HEK293 (cell line): ENCODE measurements around the gene RTN4IP1.

ENCODE experiments used
- KLF9 ChIP-seq: fragments of 450-650 bp; formaldehyde crosslinking; IDR thresholded peaks from 2 replicates; pipeline ENCODE4 v1.5.1; 2016; ENCODE audit warnings: missing biosample characterization, missing genetic modification characterization, low read depth
- TCF7L2 ChIP-seq: IDR thresholded peaks from 2 replicates; pipeline ENCODE4 v1.6.1; 2011; ENCODE audit warnings: low read depth, mild to moderate bottlenecking, inconsistent platforms, low read length, moderate library complexity, borderline replicate concordance
- ZBTB20 ChIP-seq: fragments of 450-650 bp; formaldehyde crosslinking; IDR thresholded peaks from 2 replicates; pipeline ENCODE4 v1.5.1; 2016; ENCODE audit warnings: missing biosample characterization, missing genetic modification characterization
- ZNF112 ChIP-seq: fragments of 450-650 bp; formaldehyde crosslinking; IDR thresholded peaks from 2 replicates; pipeline ENCODE4 v1.5.0; 2017; ENCODE audit warnings: missing biosample characterization, missing genetic modification characterization
- ZNF155 ChIP-seq: fragments of 450-650 bp; formaldehyde crosslinking; IDR thresholded peaks from 2 replicates; pipeline ENCODE4 v1.5.1; 2016; ENCODE audit warnings: missing biosample characterization, missing genetic modification characterization
- ZNF366 ChIP-seq: fragments of 450-650 bp; formaldehyde crosslinking; conservative IDR thresholded peaks from 2 replicates; pipeline ENCODE4 v1.5.1; 2016; ENCODE audit warnings: missing biosample characterization, missing genetic modification characterization
- ZSCAN23 ChIP-seq: fragments of 450-650 bp; formaldehyde crosslinking; IDR thresholded peaks from 2 replicates; pipeline ENCODE4 v1.5.1; 2016; ENCODE audit warnings: missing biosample characterization, missing genetic modification characterization
- TF ChIP-seq, protein P1 (sequence below): IDR thresholded peaks from 2 replicates; pipeline ENCODE4 v1.6.1; 2011; ENCODE audit warnings: mild to moderate bottlenecking, low read depth, low read length, borderline replicate concordance
- TF ChIP-seq, protein P2 (sequence below): fragments of 450-650 bp; formaldehyde crosslinking; IDR thresholded peaks from 2 replicates; pipeline ENCODE4 v1.5.1; 2016; ENCODE audit warnings: missing biosample characterization, missing genetic modification characterization
- TF ChIP-seq, protein P3 (sequence below): fragments of 450-650 bp; formaldehyde crosslinking; IDR thresholded peaks from 2 replicates; pipeline ENCODE4 v1.5.1; 2016; ENCODE audit warnings: missing biosample characterization, missing genetic modification characterization

DNA sequence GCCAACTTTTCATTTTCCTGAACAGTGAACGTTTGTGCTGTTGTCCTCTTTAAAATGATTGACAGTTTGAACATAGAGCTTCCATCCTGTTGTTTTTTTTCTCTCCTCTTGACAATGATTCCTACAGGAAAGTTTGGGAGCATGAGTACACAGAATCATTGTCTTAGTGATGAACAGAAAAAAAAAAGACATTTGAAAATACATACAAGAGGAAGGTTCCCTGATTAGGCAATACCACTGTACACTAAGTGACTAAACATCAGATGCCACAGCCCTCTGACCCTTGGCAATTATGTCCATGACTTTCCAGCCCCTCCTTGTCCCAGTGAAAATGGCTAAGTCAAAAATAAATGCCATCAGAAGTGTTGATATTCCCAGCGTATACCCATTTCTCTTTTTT, 71.5 kb downstream of the RTN4IP1 start:
- TF ChIP-seq ZNF366 (tag by site-specific recombination) (no peak), ZNF155 (tag by site-specific recombination) (no peak), ZNF112 (tag by site-specific recombination) (no peak), KLF9 (no peak), TCF7L2 (no peak), ZBTB20 (no peak), ZSCAN23 (no peak)
- TF ChIP-seq, protein P1, sequence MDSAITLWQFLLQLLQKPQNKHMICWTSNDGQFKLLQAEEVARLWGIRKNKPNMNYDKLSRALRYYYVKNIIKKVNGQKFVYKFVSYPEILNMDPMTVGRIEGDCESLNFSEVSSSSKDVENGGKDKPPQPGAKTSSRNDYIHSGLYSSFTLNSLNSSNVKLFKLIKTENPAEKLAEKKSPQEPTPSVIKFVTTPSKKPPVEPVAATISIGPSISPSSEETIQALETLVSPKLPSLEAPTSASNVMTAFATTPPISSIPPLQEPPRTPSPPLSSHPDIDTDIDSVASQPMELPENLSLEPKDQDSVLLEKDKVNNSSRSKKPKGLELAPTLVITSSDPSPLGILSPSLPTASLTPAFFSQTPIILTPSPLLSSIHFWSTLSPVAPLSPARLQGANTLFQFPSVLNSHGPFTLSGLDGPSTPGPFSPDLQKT = no peak
- TF ChIP-seq, protein P2, sequence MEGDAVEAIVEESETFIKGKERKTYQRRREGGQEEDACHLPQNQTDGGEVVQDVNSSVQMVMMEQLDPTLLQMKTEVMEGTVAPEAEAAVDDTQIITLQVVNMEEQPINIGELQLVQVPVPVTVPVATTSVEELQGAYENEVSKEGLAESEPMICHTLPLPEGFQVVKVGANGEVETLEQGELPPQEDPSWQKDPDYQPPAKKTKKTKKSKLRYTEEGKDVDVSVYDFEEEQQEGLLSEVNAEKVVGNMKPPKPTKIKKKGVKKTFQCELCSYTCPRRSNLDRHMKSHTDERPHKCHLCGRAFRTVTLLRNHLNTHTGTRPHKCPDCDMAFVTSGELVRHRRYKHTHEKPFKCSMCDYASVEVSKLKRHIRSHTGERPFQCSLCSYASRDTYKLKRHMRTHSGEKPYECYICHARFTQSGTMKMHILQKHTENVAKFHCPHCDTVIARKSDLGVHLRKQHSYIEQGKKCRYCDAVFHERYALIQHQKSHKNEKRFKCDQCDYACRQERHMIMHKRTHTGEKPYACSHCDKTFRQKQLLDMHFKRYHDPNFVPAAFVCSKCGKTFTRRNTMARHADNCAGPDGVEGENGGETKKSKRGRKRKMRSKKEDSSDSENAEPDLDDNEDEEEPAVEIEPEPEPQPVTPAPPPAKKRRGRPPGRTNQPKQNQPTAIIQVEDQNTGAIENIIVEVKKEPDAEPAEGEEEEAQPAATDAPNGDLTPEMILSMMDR (tag by site-specific recombination) = no peak
- TF ChIP-seq, protein P3, sequence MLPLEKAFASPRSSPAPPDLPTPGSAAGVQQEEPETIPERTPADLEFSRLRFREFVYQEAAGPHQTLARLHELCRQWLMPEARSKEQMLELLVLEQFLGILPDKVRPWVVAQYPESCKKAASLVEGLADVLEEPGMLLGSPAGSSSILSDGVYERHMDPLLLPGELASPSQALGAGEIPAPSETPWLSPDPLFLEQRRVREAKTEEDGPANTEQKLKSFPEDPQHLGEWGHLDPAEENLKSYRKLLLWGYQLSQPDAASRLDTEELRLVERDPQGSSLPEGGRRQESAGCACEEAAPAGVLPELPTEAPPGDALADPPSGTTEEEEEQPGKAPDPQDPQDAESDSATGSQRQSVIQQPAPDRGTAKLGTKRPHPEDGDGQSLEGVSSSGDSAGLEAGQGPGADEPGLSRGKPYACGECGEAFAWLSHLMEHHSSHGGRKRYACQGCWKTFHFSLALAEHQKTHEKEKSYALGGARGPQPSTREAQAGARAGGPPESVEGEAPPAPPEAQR (tag by site-specific recombination) = no peak
